ENCODE results near the gene PRKCI. TPM values are rescaled to one million over a fixed set of nuclear protein-coding genes. Genes with fewer than 3 reads are reported as not detected.

Gene PRKCI
- total and polyA plus RNA-seq, 4 donors: 9.6 to 33.6 (median 23.9) TPM

DNA sequence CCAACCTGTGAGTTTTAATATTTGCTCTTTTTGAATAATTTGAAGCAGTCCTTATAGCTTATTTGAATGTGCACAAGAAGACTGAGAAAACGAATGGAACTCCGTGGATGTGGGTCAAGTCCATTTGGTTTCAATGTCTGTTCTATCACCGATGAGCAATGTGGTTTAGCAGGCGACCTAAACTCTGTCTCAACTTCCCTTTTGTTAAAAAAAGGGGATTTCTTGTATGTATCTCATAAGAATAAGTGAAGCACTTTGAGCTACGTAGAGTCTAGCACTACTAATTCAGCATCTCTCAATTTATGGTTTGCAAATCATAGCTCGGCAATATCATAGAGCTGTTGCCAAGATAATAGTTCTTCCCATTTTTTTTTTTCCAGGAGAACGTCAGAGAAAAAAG is 130.7 kb downstream of the PRKCI start:
- 84 to 88% methylated on average over 7 of the region's 7 CpGs for WGBS, 2 donors
- no peak overlapping the region for H3K4me3 ChIP-seq (ENCODE audit: low read length in 2 of 2)
- H3K27me3 ChIP-seq (ENCODE audit: control insufficient read depth in 1 of 2, insufficient read depth in 2 of 2, low read length in 1 of 2): no peaks in the 10 kb centered on the region
- DNase-seq (no peak), ATAC-seq (ENCODE audit: low FRiP score) (no peak)
- intact Hi-C loops (cut with DNase I): no loop called here
- no peaks in the 10 kb centered on the region for H3K9me3 ChIP-seq (ENCODE audit: control insufficient read depth, low read length)
- H3K27ac ChIP-seq (ENCODE audit: low read depth in 1 of 2, low read length in 2 of 2): no peak overlapping the region
- no peaks in the 10 kb centered on the region for H3K36me3 ChIP-seq (ENCODE audit: control insufficient read depth in 1 of 2, insufficient read depth in 2 of 2, low read length in 1 of 2)
- no peaks in the 10 kb centered on the region for H3K4me1 ChIP-seq (ENCODE audit: control insufficient read depth in 1 of 2, insufficient read depth in 2 of 2, low read length in 2 of 2)

DNA sequence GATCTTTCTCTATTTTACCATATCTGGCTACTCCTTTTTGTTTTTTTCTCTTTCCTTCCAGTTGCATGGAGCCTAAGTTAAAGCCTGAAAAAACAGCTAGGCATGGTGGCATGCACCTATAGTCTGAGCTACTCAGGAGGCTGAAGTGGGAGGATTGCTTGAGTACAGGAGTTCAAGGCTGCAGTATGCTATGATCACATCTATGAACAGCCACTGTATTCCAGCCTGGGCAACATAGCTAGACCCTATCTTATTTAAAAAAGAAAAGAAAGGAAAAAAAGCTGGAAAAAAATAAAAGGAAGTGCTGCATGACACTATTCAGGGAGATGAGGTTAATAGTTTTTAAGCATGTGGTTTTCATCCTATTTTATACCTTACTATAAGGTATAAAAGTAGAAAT is 131.3 kb downstream of the PRKCI start:
- intact Hi-C loops (cut with DNase I): no loop called here
- ATAC-seq (ENCODE audit: low FRiP score): no peak
- no peaks in the 10 kb centered on the region for H3K36me3 ChIP-seq (ENCODE audit: control insufficient read depth in 1 of 2, insufficient read depth in 2 of 2, low read length in 1 of 2)

DNA sequence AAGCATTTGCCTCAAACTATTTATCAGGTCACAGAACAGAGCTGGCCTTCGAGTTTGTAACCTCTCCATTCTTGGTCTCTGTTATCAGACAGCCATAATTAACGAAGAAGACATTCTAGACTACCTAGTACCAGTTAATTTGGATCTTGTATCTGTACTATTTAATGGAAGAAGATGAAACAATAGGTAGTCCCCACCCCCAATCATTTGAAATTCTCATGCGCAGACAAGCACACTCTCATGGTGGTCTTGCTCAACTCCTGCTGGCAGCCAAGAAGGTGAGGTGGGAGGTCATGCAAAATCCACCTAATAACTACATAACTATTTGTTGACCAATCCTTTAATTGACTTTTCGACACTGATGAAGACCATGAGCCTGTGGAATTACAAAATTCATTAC is 132.5 kb downstream of the PRKCI start:
- no peaks in the 10 kb centered on the region for H3K4me1 ChIP-seq (ENCODE audit: control insufficient read depth in 1 of 2, insufficient read depth in 2 of 2, low read length in 2 of 2)
- H3K36me3 ChIP-seq (ENCODE audit: control insufficient read depth in 1 of 2, insufficient read depth in 2 of 2, low read length in 1 of 2): no peaks in the 10 kb centered on the region
- no peaks in the 10 kb centered on the region for H3K9me3 ChIP-seq (ENCODE audit: control insufficient read depth, low read length)
- H3K4me3 ChIP-seq (ENCODE audit: low read length in 2 of 2): no peak overlapping the region
- H3K27ac ChIP-seq (ENCODE audit: low read depth in 1 of 2, low read length in 2 of 2): no peak overlapping the region
- no peaks in the 10 kb centered on the region for H3K27me3 ChIP-seq (ENCODE audit: control insufficient read depth in 1 of 2, insufficient read depth in 2 of 2, low read length in 1 of 2)
- intact Hi-C loops (cut with DNase I): no loop called here
- WGBS, 2 donors: 94 to 97% methylated on average over 4 of the region's 4 CpGs
- ATAC-seq (ENCODE audit: low FRiP score) (no peak), DNase-seq (no peak)

More for the DNA sequence above, 131.3 kb downstream of the PRKCI start:
- Histone ChIP-seq H3K27ac (ENCODE audit: low read depth in 1 of 2, low read length in 2 of 2) (no peak overlapping the region), H3K4me1 (ENCODE audit: control insufficient read depth in 1 of 2, insufficient read depth in 2 of 2, low read length in 2 of 2) (no peaks in the 10 kb centered on the region), H3K9me3 (ENCODE audit: control insufficient read depth, low read length) (no peaks in the 10 kb centered on the region), H3K27me3 (ENCODE audit: control insufficient read depth in 1 of 2, insufficient read depth in 2 of 2, low read length in 1 of 2) (no peaks in the 10 kb centered on the region), H3K4me3 (ENCODE audit: low read length in 2 of 2) (no peak overlapping the region)
- DNase-seq: no peak

Other genes starting within 250 kb of the PRKCI start
- 1 to 10 TPM; 2.8 to 4.1 TPM for gene GPR160, start 184.4 kb upstream of the PRKCI start, total RNA-seq
- 10 to 100 TPM in 1 of 2 donors, 1 to 10 TPM in 1; 1.0 to 12.9 TPM for gene GPR160, start 184.4 kb upstream of the PRKCI start, polyA plus RNA-seq
- gene PHC3, start 40.7 kb upstream of the PRKCI start, total RNA-seq: 100 to 1,000 TPM; 108 to 131 TPM
- 10 to 100 TPM in 1 of 2 donors, 1 to 10 TPM in 1; 6.1 to 11.3 TPM for gene PHC3, start 40.7 kb upstream of the PRKCI start, polyA plus RNA-seq
- 100 to 1,000 TPM in 1 of 2 donors, 10 to 100 TPM in 1; 98.7 to 134 TPM for gene SKIL, start 135.3 kb downstream of the PRKCI start, total RNA-seq
- gene SKIL, start 135.3 kb downstream of the PRKCI start, polyA plus RNA-seq: 10 to 100 TPM; 13.6 to 16.5 TPM
- 10 to 100 TPM in 1 of 2 donors, 1 to 10 TPM in 1; 5.1 to 11.9 TPM for gene CLDN11, start 196.4 kb downstream of the PRKCI start, total RNA-seq
- 1 to 10 TPM in 1 of 2 donors, under 1 TPM in 1; 0.36 to 1.4 TPM for gene CLDN11, start 196.4 kb downstream of the PRKCI start, polyA plus RNA-seq

All from aorta (tissue), 5 donors.